ENCODE measurements around the gene EXOC3L4. TPM values are rescaled to one million over a fixed set of nuclear protein-coding genes. Genes with fewer than 3 reads are reported as not detected.

The EXOC3L4 gene
- total and polyA plus RNA-seq, 2 experiments from 2014 or later, result not detected

GRCh38 chr14:103144085-103144484, 49.6 kb downstream of the EXOC3L4 start:
- Histone ChIP-seq H4K20me1 (ENCODE audit: insufficient read depth) (no peaks in the 10 kb centered on the region), H3K27ac (peak overlapping the region; percentile 75), H3K4me2 (ENCODE audit: unreplicated experiment) (peak overlapping the region; percentile 9), H3K9me2 (ENCODE audit: insufficient read depth) (no peaks in the 10 kb centered on the region), H3K36me3 (ENCODE audit: low read depth) (no peaks in the 10 kb centered on the region), H3K79me2 (ENCODE audit: insufficient read depth) (no peaks in the 10 kb centered on the region), H3K27me3 (replicated peaks; ENCODE audit: insufficient read depth) (no peaks in the 10 kb centered on the region), H3K4me3 (no peak overlapping the region), H3K4me1 (ENCODE audit: insufficient read depth) (peaks cover 15% of the 10 kb centered on the region), H3K9ac (peak overlapping the region; percentile 56), H3K9me3 (ENCODE audit: low read depth) (no peaks in the 10 kb centered on the region), H2AFZ (no peak overlapping the region), H3F3A (ENCODE audit: insufficient read depth) (peaks cover 3% of the 10 kb centered on the region; the same call in 1 of the 2 replicates)
- in situ Hi-C loops (cut with MboI), result no loop called here
- TF ChIP-seq EZH2 (IDR thresholded peaks at IDR 0.05; ENCODE audit: insufficient read depth, poor library complexity, severe bottlenecking), result no peak
- DNase-seq, result peak; percentile 89
- WGBS, 2 experiments (ENCODE audit: low coverage in 1 of 2, low lambda C conversion rate in 2 of 2, missing lambda C conversion rate in 2 of 2), result 0% methylated on average over 4 of the region's 4 CpGs

GRCh38 chr14:103146141-103146709, 51.7 kb downstream of the EXOC3L4 start:
- H3K4me3 ChIP-seq, result no peak overlapping the region
- no peak overlapping the region for H3K9ac ChIP-seq
- H3K36me3 ChIP-seq (ENCODE audit: low read depth), result no peaks in the 10 kb centered on the region
- TF ChIP-seq EZH2phosphoT487 (IDR thresholded peaks at IDR 0.05; ENCODE audit: insufficient read depth, low read depth) (no peak), EZH2 (IDR thresholded peaks at IDR 0.05; ENCODE audit: insufficient read depth, poor library complexity, severe bottlenecking) (no peak)
- H3K4me2 ChIP-seq (ENCODE audit: unreplicated experiment), result no peak overlapping the region
- H3F3A ChIP-seq (ENCODE audit: insufficient read depth), result peaks cover 3% of the 10 kb centered on the region; the same call in 1 of the 2 replicates
- peaks cover 15% of the 10 kb centered on the region for H3K4me1 ChIP-seq (ENCODE audit: insufficient read depth)
- H4K20me1 ChIP-seq (ENCODE audit: insufficient read depth), result no peaks in the 10 kb centered on the region
- no peaks in the 10 kb centered on the region for H3K27me3 ChIP-seq (replicated peaks; ENCODE audit: insufficient read depth)
- H2AFZ ChIP-seq, result no peak overlapping the region
- WGBS, 2 experiments (ENCODE audit: low coverage in 1 of 2, low lambda C conversion rate in 2 of 2, missing lambda C conversion rate in 2 of 2), result 84 to 86% methylated on average over 19 of the region's 19 CpGs
- DNase-seq, result no peak
- H3K27ac ChIP-seq, result no peak overlapping the region
- no peaks in the 10 kb centered on the region for H3K79me2 ChIP-seq (ENCODE audit: insufficient read depth)
- no peaks in the 10 kb centered on the region for H3K9me3 ChIP-seq (ENCODE audit: low read depth)
- no peaks in the 10 kb centered on the region for H3K9me2 ChIP-seq (ENCODE audit: insufficient read depth)
- in situ Hi-C loops (cut with MboI), result no loop called here

GRCh38 chr14:103149351-103150237, 55.1 kb downstream of the EXOC3L4 start:
- no peaks in the 10 kb centered on the region for H4K20me1 ChIP-seq (ENCODE audit: insufficient read depth)
- no peak overlapping the region for H3K27ac ChIP-seq
- no peaks in the 10 kb centered on the region for H3K9me2 ChIP-seq (ENCODE audit: insufficient read depth)
- H3K79me2 ChIP-seq (ENCODE audit: insufficient read depth), result no peaks in the 10 kb centered on the region
- H3K27me3 ChIP-seq (replicated peaks; ENCODE audit: insufficient read depth), result no peaks in the 10 kb centered on the region
- H2AFZ ChIP-seq, result no peak overlapping the region
- in situ Hi-C loops (cut with MboI), result no loop called here
- no peaks in the 10 kb centered on the region for H3K36me3 ChIP-seq (ENCODE audit: low read depth)
- H3K4me1 ChIP-seq (ENCODE audit: insufficient read depth), result no peaks in the 10 kb centered on the region
- H3K9me3 ChIP-seq (ENCODE audit: low read depth), result no peaks in the 10 kb centered on the region
- no peak overlapping the region for H3K9ac ChIP-seq
- TF ChIP-seq EZH2 (IDR thresholded peaks at IDR 0.05; ENCODE audit: insufficient read depth, poor library complexity, severe bottlenecking) (no peak), EZH2phosphoT487 (IDR thresholded peaks at IDR 0.05; ENCODE audit: insufficient read depth, low read depth) (no peak)
- WGBS, 2 experiments (ENCODE audit: low coverage in 1 of 2, low lambda C conversion rate in 2 of 2, missing lambda C conversion rate in 2 of 2), result 75 to 77% methylated on average over 10 of the region's 10 CpGs
- H3F3A ChIP-seq (ENCODE audit: insufficient read depth), result no peaks in the 10 kb centered on the region
- H3K4me3 ChIP-seq, result no peak overlapping the region
- H3K4me2 ChIP-seq (ENCODE audit: unreplicated experiment), result no peak overlapping the region
- DNase-seq, result peak; percentile 15

GRCh38 chr14:103151270-103151945, 56.9 kb downstream of the EXOC3L4 start:
- no peak overlapping the region for H3K4me2 ChIP-seq (ENCODE audit: unreplicated experiment)

More at GRCh38 chr14:103151270-103151945, 56.9 kb downstream of the EXOC3L4 start:
- H3K4me3 ChIP-seq, result no peak overlapping the region
- H3K9me3 ChIP-seq (ENCODE audit: low read depth), result no peaks in the 10 kb centered on the region
- no peak overlapping the region for H3K27ac ChIP-seq
- H3K9ac ChIP-seq, result no peak overlapping the region
- no peaks in the 10 kb centered on the region for H3K4me1 ChIP-seq (ENCODE audit: insufficient read depth)
- no peaks in the 10 kb centered on the region for H3K79me2 ChIP-seq (ENCODE audit: insufficient read depth)
- H3K27me3 ChIP-seq (replicated peaks; ENCODE audit: insufficient read depth), result no peaks in the 10 kb centered on the region
- H3K9me2 ChIP-seq (ENCODE audit: insufficient read depth), result no peaks in the 10 kb centered on the region
- no peaks in the 10 kb centered on the region for H3F3A ChIP-seq (ENCODE audit: insufficient read depth)
- 29 to 36% methylated on average over 15 of the region's 15 CpGs for WGBS, 2 experiments (ENCODE audit: low coverage in 1 of 2, low lambda C conversion rate in 2 of 2, missing lambda C conversion rate in 2 of 2)
- H4K20me1 ChIP-seq (ENCODE audit: insufficient read depth), result no peaks in the 10 kb centered on the region
- no peak overlapping the region for H2AFZ ChIP-seq
- in situ Hi-C loops (cut with MboI), result no loop called here
- DNase-seq, result peak; percentile 12
- no peaks in the 10 kb centered on the region for H3K36me3 ChIP-seq (ENCODE audit: low read depth)
- no peak for TF ChIP-seq EZH2 (IDR thresholded peaks at IDR 0.05; ENCODE audit: insufficient read depth, poor library complexity, severe bottlenecking)
- TF ChIP-seq EZH2phosphoT487 (IDR thresholded peaks at IDR 0.05; ENCODE audit: insufficient read depth, low read depth), result no peak

Data from GM23248 (cell line).